Astrocyte of the cerebellum (primary cell): ENCODE results near the gene RALGAPA2.

Source experiments
- DNase-seq: peaks from one replicate; pipeline ENCODE4 v3.0.0-alpha.2; 2011; ENCODE audit warnings: low read depth
- H3K4me3 ChIP-seq: 2 replicates; pipeline ENCODE4 v1.5.1; 2011; ENCODE audit warnings: mild to moderate bottlenecking, low read depth, low read length, moderate library complexity
- in situ Hi-C: cut with HindIII; loops from 2 replicates; pipeline ENCODE4 v1.10.0; 2017; ENCODE audit warnings: low sequenced_read_pairs
- TF ChIP-seq, protein P1 (sequence below): IDR thresholded peaks from 2 replicates; pipeline ENCODE4 v1.5.1; 2012; ENCODE audit warnings: low read length, low read depth, moderate library complexity, mild to moderate bottlenecking; ENCODE audit errors: missing control alignments

Gene RALGAPA2

DNA sequence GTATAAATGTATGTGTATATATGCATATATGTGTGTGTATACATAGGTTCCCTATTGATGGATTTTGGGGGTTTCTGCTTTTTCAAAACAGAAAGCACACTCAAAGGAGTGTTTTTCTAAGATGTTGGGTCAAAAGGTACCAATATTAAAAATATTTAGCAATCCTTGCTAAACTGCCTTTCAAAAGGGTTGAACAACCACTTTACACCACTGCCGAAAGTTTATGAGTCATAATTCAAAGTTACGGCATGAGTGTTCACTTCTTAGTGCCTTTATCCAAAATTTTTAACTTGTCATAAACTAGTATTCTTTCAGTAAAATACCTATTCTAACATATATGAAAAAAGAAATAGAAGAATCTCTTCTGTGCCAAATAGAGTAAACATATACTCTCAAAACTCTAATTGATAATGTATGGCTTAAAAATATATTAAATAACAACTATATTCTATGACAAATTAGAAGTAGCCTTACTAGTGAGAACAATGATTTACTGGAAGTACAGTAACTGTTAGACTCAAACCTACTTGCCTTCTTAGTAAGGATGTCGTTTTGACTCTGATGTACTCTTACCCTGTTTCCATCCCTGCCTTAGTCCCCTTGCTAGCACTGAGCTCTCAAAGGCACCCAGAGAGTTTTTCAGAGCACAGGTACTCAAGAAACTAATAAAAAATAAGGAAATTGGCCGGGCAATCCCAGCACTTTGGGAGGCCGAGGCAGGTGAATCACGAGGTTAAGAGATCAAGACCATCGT is 208.5 kb downstream of the RALGAPA2 start:
- in situ Hi-C loops, result no loop called here
- H3K4me3 ChIP-seq, result no peak overlapping the region
- TF ChIP-seq, protein P1, sequence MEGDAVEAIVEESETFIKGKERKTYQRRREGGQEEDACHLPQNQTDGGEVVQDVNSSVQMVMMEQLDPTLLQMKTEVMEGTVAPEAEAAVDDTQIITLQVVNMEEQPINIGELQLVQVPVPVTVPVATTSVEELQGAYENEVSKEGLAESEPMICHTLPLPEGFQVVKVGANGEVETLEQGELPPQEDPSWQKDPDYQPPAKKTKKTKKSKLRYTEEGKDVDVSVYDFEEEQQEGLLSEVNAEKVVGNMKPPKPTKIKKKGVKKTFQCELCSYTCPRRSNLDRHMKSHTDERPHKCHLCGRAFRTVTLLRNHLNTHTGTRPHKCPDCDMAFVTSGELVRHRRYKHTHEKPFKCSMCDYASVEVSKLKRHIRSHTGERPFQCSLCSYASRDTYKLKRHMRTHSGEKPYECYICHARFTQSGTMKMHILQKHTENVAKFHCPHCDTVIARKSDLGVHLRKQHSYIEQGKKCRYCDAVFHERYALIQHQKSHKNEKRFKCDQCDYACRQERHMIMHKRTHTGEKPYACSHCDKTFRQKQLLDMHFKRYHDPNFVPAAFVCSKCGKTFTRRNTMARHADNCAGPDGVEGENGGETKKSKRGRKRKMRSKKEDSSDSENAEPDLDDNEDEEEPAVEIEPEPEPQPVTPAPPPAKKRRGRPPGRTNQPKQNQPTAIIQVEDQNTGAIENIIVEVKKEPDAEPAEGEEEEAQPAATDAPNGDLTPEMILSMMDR, result no peak
- DNase-seq, result no peak

DNA sequence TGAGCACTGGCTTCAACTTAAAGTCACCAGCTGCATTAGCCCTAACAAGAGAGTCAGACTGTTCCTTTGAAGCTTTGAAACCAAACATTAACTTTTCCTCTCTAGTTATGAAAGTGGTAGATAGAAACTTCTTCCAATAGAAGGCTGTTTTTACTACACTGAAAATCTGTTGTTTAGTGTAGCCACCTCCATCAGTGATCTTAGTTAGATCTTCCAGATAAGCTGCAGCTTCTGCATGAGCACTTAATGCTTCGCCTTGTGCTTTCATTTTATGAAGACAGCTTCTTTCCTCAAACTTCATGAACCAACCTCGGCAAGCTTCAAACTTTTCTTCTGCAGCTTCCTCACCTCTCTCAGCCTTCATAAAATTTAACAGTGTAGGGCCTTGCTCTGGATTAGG is 211.3 kb downstream of the RALGAPA2 start:
- TF ChIP-seq, protein P1, result no peak
- DNase-seq, result no peak
- in situ Hi-C loops, result no loop called here
- H3K4me3 ChIP-seq, result no peak overlapping the region

DNA sequence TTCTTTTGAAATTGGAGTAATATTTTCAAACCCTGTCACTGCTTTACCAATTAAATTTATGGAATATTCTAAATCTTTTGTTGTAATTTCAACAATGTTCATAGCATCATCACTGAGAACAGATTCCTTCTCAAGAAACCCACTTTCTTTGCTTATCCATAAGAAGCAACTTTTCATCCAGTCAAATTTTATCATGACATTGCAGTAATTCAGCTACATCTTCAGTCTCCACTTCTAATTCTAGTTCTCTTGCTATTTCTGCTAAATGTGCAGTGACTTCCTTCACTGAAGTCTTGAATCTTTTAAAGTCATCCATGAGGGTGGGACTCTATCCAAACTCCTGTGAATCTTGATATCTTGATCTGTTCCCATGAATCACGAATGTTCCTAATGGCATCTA is 212.1 kb downstream of the RALGAPA2 start:
- in situ Hi-C loops, result no loop called here
- TF ChIP-seq, protein P1, result no peak
- H3K4me3 ChIP-seq, result no peak overlapping the region
- no peak for DNase-seq

DNA sequence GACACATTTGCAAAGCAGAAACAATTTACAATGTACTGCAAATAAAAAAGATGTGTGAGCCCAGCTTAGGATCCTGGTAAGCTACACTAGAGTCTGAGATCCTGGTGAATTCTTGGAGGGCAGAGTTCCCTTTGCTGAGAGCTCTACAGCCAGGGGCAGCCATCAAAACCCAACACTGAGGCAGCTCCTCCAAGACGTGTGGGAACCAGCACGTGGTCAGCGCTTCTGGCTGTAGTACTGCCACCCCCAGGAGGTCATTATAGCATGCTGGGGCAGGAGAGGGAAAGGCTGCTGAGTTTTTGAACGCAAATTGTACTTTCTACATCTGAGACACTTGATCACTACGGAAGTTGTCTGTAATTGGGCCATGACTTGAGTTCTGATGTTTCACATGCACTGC is 213.0 kb downstream of the RALGAPA2 start:
- H3K4me3 ChIP-seq, result no peak overlapping the region
- in situ Hi-C loops, result no loop called here
- DNase-seq, result no peak
- TF ChIP-seq, protein P1, result no peak

DNA sequence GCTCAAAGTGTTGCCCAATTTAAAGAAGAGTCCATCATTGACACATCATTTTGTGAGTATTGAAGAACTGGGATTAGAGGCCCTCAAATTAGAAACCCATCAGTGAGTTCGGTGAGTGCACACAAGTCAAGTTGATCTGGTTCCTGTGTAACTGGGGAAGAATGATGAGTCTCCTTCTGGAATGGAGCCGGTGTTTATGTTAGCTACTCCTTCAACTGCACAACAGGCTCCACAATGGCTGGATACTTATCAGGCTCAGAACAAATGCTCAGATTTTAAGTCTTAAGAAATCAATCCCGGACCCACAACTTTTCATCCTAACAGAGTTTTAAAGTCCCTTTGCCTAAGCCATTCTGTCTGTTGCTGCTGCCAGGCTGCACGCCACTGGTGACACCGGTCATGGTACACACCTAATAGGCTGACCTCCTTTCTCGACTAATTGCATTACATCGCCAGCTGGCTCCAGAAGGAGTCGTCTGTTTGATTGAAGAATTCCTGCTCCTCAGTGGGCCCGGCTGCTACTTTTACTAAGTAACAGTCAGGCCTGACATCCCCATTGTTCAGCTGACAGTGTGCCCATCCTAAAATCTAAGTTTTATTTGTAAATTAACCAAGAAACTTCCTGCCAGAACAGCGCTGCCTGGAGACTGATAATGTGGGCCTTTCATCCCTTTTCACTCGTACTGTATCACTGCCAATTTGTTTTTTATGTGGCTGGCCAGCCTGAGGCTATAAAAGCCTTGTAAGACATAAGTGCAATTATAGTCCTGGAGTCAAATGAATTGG is 214.2 kb downstream of the RALGAPA2 start:
- TF ChIP-seq, protein P1, result no peak
- DNase-seq, result peak; percentile 8
- no peak overlapping the region for H3K4me3 ChIP-seq
- in situ Hi-C loops, result no loop called here

DNA sequence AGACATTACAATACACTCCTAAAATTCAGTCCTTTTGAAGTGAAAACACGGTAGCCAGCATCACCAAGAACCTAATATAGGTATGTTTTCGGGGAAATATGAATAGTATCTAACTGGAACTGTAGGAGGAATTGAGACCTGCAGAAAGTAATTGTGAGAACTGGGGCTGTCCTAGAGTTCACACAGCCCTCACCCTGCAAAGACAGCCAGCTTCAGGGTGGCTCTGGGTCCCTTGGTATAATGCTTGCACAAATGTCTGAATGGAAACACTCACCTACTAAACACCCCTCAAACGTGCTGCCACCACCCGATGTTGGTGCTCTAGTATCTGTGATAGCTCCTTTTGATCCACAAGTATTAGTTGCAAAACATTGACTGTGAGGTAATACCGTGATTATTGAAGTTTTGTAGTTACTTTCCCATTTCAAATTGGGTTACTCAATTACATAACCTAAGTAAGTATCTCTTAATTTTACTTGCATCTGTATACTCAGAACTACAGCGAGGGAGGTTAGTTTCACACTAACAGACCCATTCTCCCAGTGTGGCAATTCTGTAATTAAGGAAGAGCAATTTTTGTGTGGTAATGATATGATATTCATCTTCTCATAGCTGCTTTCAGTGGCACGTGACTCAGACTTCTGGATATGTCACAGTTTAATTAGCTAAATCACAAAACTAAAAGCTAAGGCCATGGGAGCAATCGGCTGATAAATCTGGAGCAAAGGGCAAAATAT is 215.0 kb downstream of the RALGAPA2 start:
- in situ Hi-C loops, result no loop called here
- H3K4me3 ChIP-seq, result no peak overlapping the region
- TF ChIP-seq, protein P1, result no peak
- DNase-seq, result no peak
